HL-60 (cell line): ENCODE data around the gene PLA2R1.
A peak's percentile ranks its signal among the peaks of the same experiment; 100 is the strongest.

Experiments used
- DNase-seq, 2 experiments: peaks; one replicate each; pipeline ENCODE4 v3.0.0-alpha.2; 2010 to 2020; ENCODE audit warnings: low read depth in 1 of 2, low spot score in 1 of 2
- H3K27ac ChIP-seq: fragments of 250-450 bp; sonication (Bioruptor Pico); replicated peaks from 2 replicates; pipeline ENCODE4 v1.5.1; 2020; ENCODE audit warnings: mild to moderate bottlenecking, moderate library complexity
- H3K27me3 ChIP-seq: fragments of 250-450 bp; sonication (Bioruptor Pico); 2 replicates; pipeline ENCODE4 v1.5.1; 2021; ENCODE audit warnings: mild to moderate bottlenecking, moderate library complexity; ENCODE audit not compliant: insufficient read depth, poor library complexity, severe bottlenecking
- H3K4me3 ChIP-seq: replicated peaks from 2 replicates; pipeline ENCODE4 v1.5.1; 2011; ENCODE audit warnings: mild to moderate bottlenecking, control low read depth, low read length; ENCODE audit not compliant: insufficient read depth
- GABPA ChIP-seq: IDR thresholded peaks from 2 replicates; pipeline ENCODE4 v1.6.1; 2012; ENCODE audit warnings: low read depth
- POLR2AphosphoS5 ChIP-seq: IDR thresholded peaks from 2 replicates; pipeline ENCODE4 v1.6.1; 2012; ENCODE audit warnings: low read depth
- SPI1 ChIP-seq: IDR thresholded peaks from 2 replicates; pipeline ENCODE4 v1.6.1; 2012; ENCODE audit warnings: low read depth, mild to moderate bottlenecking, borderline replicate concordance
- TF ChIP-seq, protein P1 (sequence below): IDR thresholded peaks from one replicate; pipeline ENCODE4 v1.5.1; 2011; ENCODE audit warnings: low read length, control low read depth, inconsistent platforms; ENCODE audit not compliant: insufficient read depth
- TF ChIP-seq, protein P2 (sequence below): IDR thresholded peaks from 2 replicates; pipeline ENCODE4 v1.6.1; 2012; ENCODE audit warnings: low read depth; ENCODE audit not compliant: insufficient replicate concordance

The PLA2R1 gene

GRCh38 chr2:159985656-159986055, 76.8 kb downstream of the PLA2R1 start:
- Histone ChIP-seq H3K27ac (no peak overlapping the region), H3K4me3 (no peak overlapping the region), H3K27me3 (no peaks in the 10 kb centered on the region)
- TF ChIP-seq, protein P1, sequence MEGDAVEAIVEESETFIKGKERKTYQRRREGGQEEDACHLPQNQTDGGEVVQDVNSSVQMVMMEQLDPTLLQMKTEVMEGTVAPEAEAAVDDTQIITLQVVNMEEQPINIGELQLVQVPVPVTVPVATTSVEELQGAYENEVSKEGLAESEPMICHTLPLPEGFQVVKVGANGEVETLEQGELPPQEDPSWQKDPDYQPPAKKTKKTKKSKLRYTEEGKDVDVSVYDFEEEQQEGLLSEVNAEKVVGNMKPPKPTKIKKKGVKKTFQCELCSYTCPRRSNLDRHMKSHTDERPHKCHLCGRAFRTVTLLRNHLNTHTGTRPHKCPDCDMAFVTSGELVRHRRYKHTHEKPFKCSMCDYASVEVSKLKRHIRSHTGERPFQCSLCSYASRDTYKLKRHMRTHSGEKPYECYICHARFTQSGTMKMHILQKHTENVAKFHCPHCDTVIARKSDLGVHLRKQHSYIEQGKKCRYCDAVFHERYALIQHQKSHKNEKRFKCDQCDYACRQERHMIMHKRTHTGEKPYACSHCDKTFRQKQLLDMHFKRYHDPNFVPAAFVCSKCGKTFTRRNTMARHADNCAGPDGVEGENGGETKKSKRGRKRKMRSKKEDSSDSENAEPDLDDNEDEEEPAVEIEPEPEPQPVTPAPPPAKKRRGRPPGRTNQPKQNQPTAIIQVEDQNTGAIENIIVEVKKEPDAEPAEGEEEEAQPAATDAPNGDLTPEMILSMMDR = no peak
- TF ChIP-seq SPI1 (peak; percentile 73), GABPA (no peak)
- TF ChIP-seq, protein P2, sequence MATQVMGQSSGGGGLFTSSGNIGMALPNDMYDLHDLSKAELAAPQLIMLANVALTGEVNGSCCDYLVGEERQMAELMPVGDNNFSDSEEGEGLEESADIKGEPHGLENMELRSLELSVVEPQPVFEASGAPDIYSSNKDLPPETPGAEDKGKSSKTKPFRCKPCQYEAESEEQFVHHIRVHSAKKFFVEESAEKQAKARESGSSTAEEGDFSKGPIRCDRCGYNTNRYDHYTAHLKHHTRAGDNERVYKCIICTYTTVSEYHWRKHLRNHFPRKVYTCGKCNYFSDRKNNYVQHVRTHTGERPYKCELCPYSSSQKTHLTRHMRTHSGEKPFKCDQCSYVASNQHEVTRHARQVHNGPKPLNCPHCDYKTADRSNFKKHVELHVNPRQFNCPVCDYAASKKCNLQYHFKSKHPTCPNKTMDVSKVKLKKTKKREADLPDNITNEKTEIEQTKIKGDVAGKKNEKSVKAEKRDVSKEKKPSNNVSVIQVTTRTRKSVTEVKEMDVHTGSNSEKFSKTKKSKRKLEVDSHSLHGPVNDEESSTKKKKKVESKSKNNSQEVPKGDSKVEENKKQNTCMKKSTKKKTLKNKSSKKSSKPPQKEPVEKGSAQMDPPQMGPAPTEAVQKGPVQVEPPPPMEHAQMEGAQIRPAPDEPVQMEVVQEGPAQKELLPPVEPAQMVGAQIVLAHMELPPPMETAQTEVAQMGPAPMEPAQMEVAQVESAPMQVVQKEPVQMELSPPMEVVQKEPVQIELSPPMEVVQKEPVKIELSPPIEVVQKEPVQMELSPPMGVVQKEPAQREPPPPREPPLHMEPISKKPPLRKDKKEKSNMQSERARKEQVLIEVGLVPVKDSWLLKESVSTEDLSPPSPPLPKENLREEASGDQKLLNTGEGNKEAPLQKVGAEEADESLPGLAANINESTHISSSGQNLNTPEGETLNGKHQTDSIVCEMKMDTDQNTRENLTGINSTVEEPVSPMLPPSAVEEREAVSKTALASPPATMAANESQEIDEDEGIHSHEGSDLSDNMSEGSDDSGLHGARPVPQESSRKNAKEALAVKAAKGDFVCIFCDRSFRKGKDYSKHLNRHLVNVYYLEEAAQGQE = no peak
- DNase-seq = peak in 1 of 2 experiments; percentile 24

- Histone ChIP-seq H3K4me3 (no peak overlapping the region), H3K27me3 (no peaks in the 10 kb centered on the region), H3K27ac (no peak overlapping the region)
- DNase-seq = no peak
- no peak for TF ChIP-seq GABPA
- TF ChIP-seq, protein P1 = no peak
- no peak for TF ChIP-seq POLR2AphosphoS5
- TF ChIP-seq SPI1 = no peak
- TF ChIP-seq, protein P2 = no peak
These were observed 78.4 kb downstream of the PLA2R1 start for GRCh38 chr2:159984034-159984433.

- Histone ChIP-seq H3K4me3 (no peak overlapping the region), H3K27ac (no peak overlapping the region), H3K27me3 (no peaks in the 10 kb centered on the region)
- DNase-seq = no peak
- TF ChIP-seq, protein P1 = no peak
- TF ChIP-seq POLR2AphosphoS5 (no peak), GABPA (no peak), SPI1 (no peak)
- TF ChIP-seq, protein P2 = no peak
These were observed 79.3 kb downstream of the PLA2R1 start for GRCh38 chr2:159982842-159983785.
